Sigmoid colon (tissue), 7 donors: ENCODE results near the gene ALG8. TPM values are rescaled to one million over a fixed set of nuclear protein-coding genes. Genes with fewer than 3 reads are reported as not detected.

Experiments used
- DNase-seq: peaks from one replicate; pipeline ENCODE4 v3.0.0-alpha.2; 2019
- H3K27ac ChIP-seq, 4 donors: fragments of 200-600 bp; sonication (generic); one replicate each; pipeline ENCODE4 v1.5.1; 2016 to 2019; ENCODE audit warnings: mild to moderate bottlenecking in 1 of 4
- H3K27me3 ChIP-seq, 3 donors: fragments of 200-600 bp; sonication (generic); one replicate each; pipeline ENCODE4 v1.5.1; 2019; ENCODE audit warnings: mild to moderate bottlenecking in 1 of 3
- H3K36me3 ChIP-seq, 4 donors: fragments of 200-600 bp; sonication (generic); one replicate each; pipeline ENCODE4 v1.5.1; 2016 to 2019
- H3K4me1 ChIP-seq, 4 donors: fragments of 200-600 bp; sonication (generic); one replicate each; pipeline ENCODE4 v1.5.1; 2017 to 2019
- H3K4me3 ChIP-seq, 4 donors: fragments of 200-600 bp; sonication (generic); one replicate each; pipeline ENCODE4 v1.5.1; 2017 to 2019; ENCODE audit warnings: mild to moderate bottlenecking in 2 of 4, moderate library complexity in 1 of 4
- H3K9me3 ChIP-seq, 4 donors: fragments of 200-600 bp in 3 of 4; sonication (generic) in 3 of 4; one replicate each; pipeline versions ENCODE4 v1.5.1 to v1.6.1; 2013 to 2019
- EP300 ChIP-seq, 4 donors: sonication (generic); formaldehyde crosslinking; IDR thresholded peaks; one replicate each; pipeline ENCODE4 v1.6.1; 2017; ENCODE audit warnings: antibody characterized with exemption in 4 of 4
- POLR2A ChIP-seq, 2 donors: fragments of 450-650 bp; IDR thresholded peaks; one replicate each; pipeline ENCODE4 v1.6.1; 2016; ENCODE audit warnings: antibody characterized with exemption in 2 of 2, mild to moderate bottlenecking in 2 of 2, moderate library complexity in 2 of 2
- POLR2AphosphoS5 ChIP-seq, 4 donors: sonication (generic); formaldehyde crosslinking; IDR thresholded peaks; one replicate each; pipeline ENCODE4 v1.6.1; 2017; ENCODE audit warnings: antibody characterized with exemption in 4 of 4
- whole genome bisulfite sequencing, 2 donors: extraction: QIAGEN DNeasy Blood & Tissue Kit; methylation state at CpG; one replicate each; pipeline ENCODE4 v1.1.7; 2013; 5-methylcytosine and 5-hydroxymethylcytosine counted together
- intact Hi-C: fragments of 100-400 bp; cut with DNase I; formaldehyde crosslinking; loops from one replicate; pipeline ENCODE4 v1.15.1; 2023
- polyA plus RNA-seq, 3 donors: library from polyadenylated mRNA; stranded (reverse); fragments of 200-250 nt; gene quantifications; one replicate each; pipeline ENCODE4 v1.2.3, GENCODE V29; 2013
- total RNA-seq, 4 donors: library from RNA; depleted of rRNA; stranded (reverse); fragments of >200 nt; gene quantifications; one replicate each; pipeline ENCODE4 v1.1.0, GENCODE V29; 2016
- TF ChIP-seq, protein P1 (sequence below), 4 experiments: fragments of 450-650 bp in 3 of 4; fragments of 200-600 bp in 1 of 4; IDR thresholded peaks; one replicate each; pipeline ENCODE4 v1.5.1; 2016 to 2019; ENCODE audit warnings: antibody characterized with exemption in 4 of 4, mild to moderate bottlenecking in 3 of 4, moderate library complexity in 2 of 4
- donor health status: healthy with polysubstance abuse.
- donor health status: Bipolar disorder and iron deficiency.
- donor health status: healthy.

Gene ALG8
- total and polyA plus RNA-seq, 7 donors, result 13.2 to 26.4 (median 22.4) TPM

DNA sequence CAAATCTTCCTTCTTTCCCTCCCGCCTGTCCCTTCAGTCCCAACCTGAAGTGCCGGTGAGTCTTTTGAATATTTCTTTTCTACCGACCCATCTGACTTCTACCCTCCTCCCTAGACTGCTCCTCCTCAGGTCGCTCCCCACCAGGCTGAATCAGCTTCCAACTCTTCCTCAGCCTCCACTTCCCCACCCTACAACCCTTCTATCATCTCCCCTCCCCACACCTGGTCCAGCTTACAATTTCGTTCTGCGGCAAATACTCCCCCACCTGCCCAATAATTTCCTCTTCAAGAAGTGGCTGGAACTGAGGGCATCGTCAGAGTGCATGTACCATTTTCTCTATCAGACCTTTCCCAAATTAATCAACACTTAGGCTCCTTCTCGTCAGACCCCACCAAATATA lies 57.3 kb downstream of the ALG8 start:
- intact Hi-C loops, result no loop called here
- no peak for DNase-seq
- Histone ChIP-seq H3K27ac (no peak overlapping the region), H3K4me3 (no peak overlapping the region), H3K4me1 (peaks cover 0 to 26% (median 18%) of the 10 kb centered on the region in 4 donors), H3K36me3 (no peaks in the 10 kb centered on the region), H3K9me3 (no peaks in the 10 kb centered on the region), H3K27me3 (no peaks in the 10 kb centered on the region)
- TF ChIP-seq EP300 (IDR thresholded peaks at IDR 0.05) (no peak), POLR2A (IDR thresholded peaks at IDR 0.05) (no peak), POLR2AphosphoS5 (IDR thresholded peaks at IDR 0.05) (no peak)
- TF ChIP-seq, protein P1, sequence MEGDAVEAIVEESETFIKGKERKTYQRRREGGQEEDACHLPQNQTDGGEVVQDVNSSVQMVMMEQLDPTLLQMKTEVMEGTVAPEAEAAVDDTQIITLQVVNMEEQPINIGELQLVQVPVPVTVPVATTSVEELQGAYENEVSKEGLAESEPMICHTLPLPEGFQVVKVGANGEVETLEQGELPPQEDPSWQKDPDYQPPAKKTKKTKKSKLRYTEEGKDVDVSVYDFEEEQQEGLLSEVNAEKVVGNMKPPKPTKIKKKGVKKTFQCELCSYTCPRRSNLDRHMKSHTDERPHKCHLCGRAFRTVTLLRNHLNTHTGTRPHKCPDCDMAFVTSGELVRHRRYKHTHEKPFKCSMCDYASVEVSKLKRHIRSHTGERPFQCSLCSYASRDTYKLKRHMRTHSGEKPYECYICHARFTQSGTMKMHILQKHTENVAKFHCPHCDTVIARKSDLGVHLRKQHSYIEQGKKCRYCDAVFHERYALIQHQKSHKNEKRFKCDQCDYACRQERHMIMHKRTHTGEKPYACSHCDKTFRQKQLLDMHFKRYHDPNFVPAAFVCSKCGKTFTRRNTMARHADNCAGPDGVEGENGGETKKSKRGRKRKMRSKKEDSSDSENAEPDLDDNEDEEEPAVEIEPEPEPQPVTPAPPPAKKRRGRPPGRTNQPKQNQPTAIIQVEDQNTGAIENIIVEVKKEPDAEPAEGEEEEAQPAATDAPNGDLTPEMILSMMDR (IDR thresholded peaks at IDR 0.05), result no peak
- WGBS, 2 donors, result 91 to 93% methylated on average over 8 of the region's 8 CpGs

DNA sequence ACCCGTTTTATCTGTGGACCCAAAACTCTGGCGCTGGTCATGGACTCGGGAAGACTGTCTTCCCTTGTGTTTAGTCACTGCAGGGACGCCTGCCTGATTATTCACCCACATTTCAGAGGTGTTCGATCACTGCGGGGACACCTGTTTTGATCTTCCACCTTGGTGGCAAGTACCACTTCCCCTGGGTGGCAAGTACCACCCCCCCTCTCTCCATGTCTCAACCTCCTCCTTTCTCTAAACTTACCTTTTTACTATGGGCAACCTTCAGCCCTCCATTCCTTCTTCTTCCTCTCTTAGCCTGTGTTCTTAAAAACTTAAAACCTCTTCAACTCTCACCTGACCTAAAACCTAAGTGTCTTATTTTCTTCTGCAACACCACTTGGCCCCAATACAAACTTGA lies 57.8 kb downstream of the ALG8 start:
- Histone ChIP-seq H3K27ac (no peak overlapping the region), H3K4me3 (no peak overlapping the region), H3K36me3 (no peaks in the 10 kb centered on the region), H3K9me3 (no peaks in the 10 kb centered on the region), H3K4me1 (peaks cover 0 to 31% (median 23%) of the 10 kb centered on the region in 4 donors), H3K27me3 (no peaks in the 10 kb centered on the region)
- 78 to 92% methylated on average over 6 of the region's 6 CpGs for WGBS, 2 donors
- no peak for DNase-seq
- intact Hi-C loops, result no loop called here
- no peak for TF ChIP-seq POLR2A (IDR thresholded peaks at IDR 0.05)

DNA sequence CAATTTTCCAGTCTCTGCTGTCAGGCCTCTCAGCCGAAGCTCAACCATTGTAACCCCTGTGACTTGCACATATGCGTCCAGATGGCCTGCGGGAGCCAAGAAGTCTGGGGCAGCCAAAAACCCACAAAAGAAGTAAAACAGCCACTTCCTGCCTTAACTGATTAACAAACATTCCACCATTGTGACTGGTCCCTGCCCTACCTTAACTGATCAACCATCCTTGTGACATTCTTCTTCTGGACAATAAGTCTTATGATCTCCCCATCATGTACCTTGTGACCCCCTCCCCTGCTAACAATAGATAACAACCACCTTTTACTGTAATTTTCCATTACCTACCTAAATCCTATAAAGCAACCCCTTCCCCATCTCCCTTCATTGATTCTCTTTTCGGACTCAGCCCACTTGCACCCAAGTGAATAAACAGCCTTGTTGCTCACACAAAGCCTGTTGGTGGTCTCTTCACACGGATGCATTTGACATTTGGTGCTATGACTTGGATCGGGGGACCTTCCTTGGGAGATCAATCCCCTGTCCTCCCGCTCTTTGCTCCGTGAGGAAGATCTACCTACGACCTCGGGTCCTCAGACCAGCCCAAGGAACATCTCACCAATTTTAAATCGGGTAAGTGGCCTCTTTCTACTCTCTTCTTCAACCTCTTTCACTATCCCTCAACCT lies 58.5 kb downstream of the ALG8 start:
- no peak for DNase-seq
- TF ChIP-seq EP300 (IDR thresholded peaks at IDR 0.05) (no peak), POLR2A (IDR thresholded peaks at IDR 0.05) (no peak), POLR2AphosphoS5 (IDR thresholded peaks at IDR 0.05) (no peak)
- TF ChIP-seq, protein P1 (IDR thresholded peaks at IDR 0.05), result no peak
- Histone ChIP-seq H3K9me3 (no peaks in the 10 kb centered on the region), H3K27ac (no peak overlapping the region), H3K36me3 (no peaks in the 10 kb centered on the region), H3K27me3 (no peaks in the 10 kb centered on the region), H3K4me1 (peaks cover 0 to 35% (median 29%) of the 10 kb centered on the region in 4 donors), H3K4me3 (no peak overlapping the region)
- WGBS, 2 donors, result 81 to 89% methylated on average over 11 of the region's 11 CpGs
- intact Hi-C loops, result no loop called here

DNA sequence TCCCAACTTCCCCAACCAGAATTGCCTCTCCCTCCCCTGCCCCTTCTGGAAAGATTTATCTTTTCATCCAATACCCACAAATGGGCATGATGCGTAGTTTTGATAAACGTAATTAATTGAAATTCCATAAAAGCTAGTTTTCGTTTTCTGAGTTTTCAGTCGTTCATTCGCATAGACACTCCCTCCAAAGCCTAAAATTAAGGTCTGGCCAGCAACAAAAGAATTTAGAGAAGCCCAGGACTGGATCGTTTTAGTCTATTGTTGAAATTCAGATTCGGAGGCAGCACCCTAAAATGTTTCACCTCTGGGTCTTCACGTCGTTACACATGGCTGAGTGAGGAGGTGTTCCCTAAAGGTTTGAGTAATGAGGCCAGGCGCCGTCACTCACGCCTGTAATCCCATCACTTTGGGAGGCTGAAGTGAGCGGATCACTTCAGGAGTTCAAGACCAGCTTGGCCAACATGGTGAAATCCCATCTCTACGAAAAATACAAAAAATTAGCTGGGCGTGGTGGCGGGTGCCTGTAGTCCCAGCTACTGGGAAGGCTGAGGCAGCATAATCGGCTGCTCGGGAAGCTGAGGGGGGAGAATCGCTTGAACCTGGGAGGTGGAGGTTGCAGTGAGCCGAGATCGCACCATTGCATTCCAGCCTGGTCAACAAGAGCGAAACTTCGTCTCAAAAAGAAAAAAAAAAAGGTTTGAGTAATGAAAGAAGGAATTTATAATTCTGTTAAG lies 59.2 kb downstream of the ALG8 start:
- no peaks in the 10 kb centered on the region for H3K36me3 ChIP-seq
- H3K4me3 ChIP-seq, result peak overlapping the region; percentile 80 to 97 (median 88)
- intact Hi-C loops, result no loop called here
- H3K4me1 ChIP-seq, result peaks cover 0 to 36% (median 35%) of the 10 kb centered on the region in 4 donors
- no peaks in the 10 kb centered on the region for H3K9me3 ChIP-seq
- DNase-seq, result no peak
- no peak for TF ChIP-seq POLR2A (IDR thresholded peaks at IDR 0.05)
- TF ChIP-seq, protein P1 (IDR thresholded peaks at IDR 0.05), result no peak
- no peak for TF ChIP-seq EP300 (IDR thresholded peaks at IDR 0.05)
- no peak for TF ChIP-seq POLR2AphosphoS5 (IDR thresholded peaks at IDR 0.05)
- 56 to 70% methylated on average over 23 of the region's 23 CpGs for WGBS, 2 donors
- H3K27me3 ChIP-seq, result no peaks in the 10 kb centered on the region
- H3K27ac ChIP-seq, result peak overlapping the region; percentile 81 to 91 (median 88)
